Keratinocyte (primary cell): Measurements from ENCODE around the gene CDH1. TPM values are rescaled to one million over a fixed set of nuclear protein-coding genes. Genes with fewer than 3 reads are reported as not detected.

Source experiments
- DNase-seq: peaks from one replicate; pipeline ENCODE4 v3.0.0-alpha.2; 2011; ENCODE audit warnings: low read depth, missing footprints, low spot score
- FAIRE-seq: peaks from 2 replicates; lab custom pipeline; 2011; peaks lifted over from hg19 to GRCh38; lab: Jason Lieb, UNC
- H2AFZ ChIP-seq: 2 replicates; pipeline ENCODE4 v1.6.0; 2012; ENCODE audit warnings: low read length, control low read depth, inconsistent platforms; ENCODE audit not compliant: control insufficient read depth
- H3K27ac ChIP-seq: 2 replicates; pipeline ENCODE4 v1.5.1; 2011; ENCODE audit warnings: low read length; ENCODE audit not compliant: control insufficient read depth, insufficient read depth
- H3K27me3 ChIP-seq: 3 replicates; pipeline ENCODE4 v1.6.0; 2011; ENCODE audit warnings: low read length; ENCODE audit not compliant: control insufficient read depth, insufficient read depth; ENCODE audit errors: extremely low read depth
- H3K36me3 ChIP-seq, 2 experiments: 2 replicates in 1 of 2; 3 replicates in 1 of 2; pipeline ENCODE4 v1.5.1; 2011; ENCODE audit warnings: low read length in 2 of 2, mild to moderate bottlenecking in 1 of 2; ENCODE audit not compliant: control insufficient read depth in 2 of 2, insufficient read depth in 2 of 2; ENCODE audit errors: extremely low read depth in 1 of 2
- H3K4me1 ChIP-seq: 3 replicates; pipeline ENCODE4 v1.5.1; 2011; ENCODE audit warnings: low read length; ENCODE audit not compliant: control insufficient read depth, insufficient read depth; ENCODE audit errors: extremely low read depth
- H3K4me2 ChIP-seq: 3 replicates; pipeline ENCODE4 v1.6.0; 2011; ENCODE audit warnings: low read depth, low read length; ENCODE audit not compliant: control insufficient read depth, insufficient read depth; ENCODE audit errors: extremely low read depth
- H3K4me3 ChIP-seq, 3 experiments: fragments of 200-600 bp in 1 of 3; sonication (generic) in 1 of 3; 2 replicates in 2 of 3; 3 replicates in 1 of 3; pipeline ENCODE4 v1.5.1; 2011 to 2016; ENCODE audit warnings: low read length in 3 of 3, mild to moderate bottlenecking in 3 of 3, control low read depth in 2 of 3, inconsistent platforms in 1 of 3, low read depth in 1 of 3, mixed read lengths in 1 of 3, mixed run types in 1 of 3, moderate library complexity in 1 of 3; ENCODE audit not compliant: control insufficient read depth in 2 of 3, insufficient read depth in 2 of 3; ENCODE audit errors: extremely low read depth in 1 of 3
- H3K79me2 ChIP-seq: 2 replicates; pipeline ENCODE4 v1.6.0; 2012; ENCODE audit warnings: low read length; ENCODE audit not compliant: control insufficient read depth, insufficient read depth
- H3K9ac ChIP-seq: 3 replicates; pipeline ENCODE4 v1.6.0; 2011; ENCODE audit warnings: low read length; ENCODE audit not compliant: control insufficient read depth, insufficient read depth; ENCODE audit errors: extremely low read depth
- H3K9me1 ChIP-seq: 3 replicates; pipeline ENCODE4 v1.6.0; 2011; ENCODE audit warnings: low read length; ENCODE audit not compliant: control insufficient read depth, insufficient read depth; ENCODE audit errors: extremely low read depth
- H3K9me3 ChIP-seq: 2 replicates; pipeline ENCODE4 v1.5.1; 2012; ENCODE audit warnings: low read depth, low read length; ENCODE audit not compliant: control insufficient read depth
- H4K20me1 ChIP-seq: 3 replicates; pipeline ENCODE4 v1.6.0; 2011; ENCODE audit warnings: low read length; ENCODE audit not compliant: control insufficient read depth, insufficient read depth; ENCODE audit errors: extremely low read depth
- EZH2 ChIP-seq: IDR thresholded peaks from one replicate; pipeline ENCODE4 v1.6.1; 2012; ENCODE audit warnings: inconsistent platforms, mild to moderate bottlenecking, low read length, moderate library complexity
- dilution Hi-C: fragments of 300-500 bp; cut with MboI; formaldehyde crosslinking; loops from one replicate; pipeline ENCODE4 v1.7.0; 2020; ENCODE audit warnings: low sequenced_read_pairs; ENCODE audit not compliant: extremely low pct_ligation_motif_present
- polyA plus RNA-seq, 5 experiments: library from polyadenylated mRNA; depleted of rRNA in 3 of 5; stranded (reverse) in 3 of 5; stranded (forward) in 1 of 5; unstranded in 1 of 5; fragments of >200 nt; gene quantifications; 1 replicate in 1 of 5; 2 replicates in 3 of 5; 3 replicates in 1 of 5; pipeline versions ENCODE4 v1.2.1 to v1.2.3, GENCODE V29; 2011 to 2012; ENCODE audit warnings: missing spikeins in 2 of 5, low read depth in 1 of 5, low replicate concordance in 1 of 5
- TF ChIP-seq, protein P1 (sequence below), 3 experiments: IDR thresholded peaks in 1 of 3; conservative IDR thresholded peaks in 1 of 3; optimal IDR thresholded peaks in 1 of 3; 2 replicates in 2 of 3; 3 replicates in 1 of 3; pipeline versions ENCODE3 to v1.5.1; 2011; ENCODE audit warnings: low read length in 3 of 3, mild to moderate bottlenecking in 3 of 3, moderate library complexity in 2 of 3, control low read depth in 1 of 3, inconsistent platforms in 1 of 3; ENCODE audit not compliant: insufficient read depth in 2 of 3; ENCODE audit errors: extremely low read depth in 1 of 3

Gene CDH1
- polyA plus RNA-seq, 1 donor (not counting 4 experiments of a cell fraction or from before 2014, with no cell fraction given) = 247 TPM

DNA sequence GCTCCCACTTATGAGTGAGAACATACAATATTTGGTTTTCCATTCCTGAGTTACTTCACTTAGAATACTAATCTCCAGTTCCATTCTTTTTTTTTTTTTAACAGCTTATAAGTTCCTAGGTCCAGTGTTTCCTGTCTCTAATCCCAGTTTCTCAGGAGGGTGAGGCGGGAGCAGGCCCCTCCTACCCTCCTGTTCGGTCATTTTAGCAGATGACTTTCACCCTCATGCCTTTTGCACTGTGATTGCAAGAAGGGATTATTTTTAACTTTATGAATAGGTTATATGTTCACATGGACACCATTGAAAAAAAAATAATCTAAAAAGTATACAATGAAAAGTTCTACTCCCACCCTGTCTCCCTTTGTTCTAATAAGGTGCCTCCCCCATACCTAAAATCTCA, 47.6 kb downstream of the CDH1 start:
- peaks cover 6% of the 10 kb centered on the region for H4K20me1 ChIP-seq
- FAIRE-seq (no peak), DNase-seq (no peak)
- peaks cover 20 to 41% of the 10 kb centered on the region in 2 experiments for H3K36me3 ChIP-seq
- H3K9me1 ChIP-seq = no peaks in the 10 kb centered on the region
- TF ChIP-seq EZH2 = no peak
- TF ChIP-seq, protein P1, sequence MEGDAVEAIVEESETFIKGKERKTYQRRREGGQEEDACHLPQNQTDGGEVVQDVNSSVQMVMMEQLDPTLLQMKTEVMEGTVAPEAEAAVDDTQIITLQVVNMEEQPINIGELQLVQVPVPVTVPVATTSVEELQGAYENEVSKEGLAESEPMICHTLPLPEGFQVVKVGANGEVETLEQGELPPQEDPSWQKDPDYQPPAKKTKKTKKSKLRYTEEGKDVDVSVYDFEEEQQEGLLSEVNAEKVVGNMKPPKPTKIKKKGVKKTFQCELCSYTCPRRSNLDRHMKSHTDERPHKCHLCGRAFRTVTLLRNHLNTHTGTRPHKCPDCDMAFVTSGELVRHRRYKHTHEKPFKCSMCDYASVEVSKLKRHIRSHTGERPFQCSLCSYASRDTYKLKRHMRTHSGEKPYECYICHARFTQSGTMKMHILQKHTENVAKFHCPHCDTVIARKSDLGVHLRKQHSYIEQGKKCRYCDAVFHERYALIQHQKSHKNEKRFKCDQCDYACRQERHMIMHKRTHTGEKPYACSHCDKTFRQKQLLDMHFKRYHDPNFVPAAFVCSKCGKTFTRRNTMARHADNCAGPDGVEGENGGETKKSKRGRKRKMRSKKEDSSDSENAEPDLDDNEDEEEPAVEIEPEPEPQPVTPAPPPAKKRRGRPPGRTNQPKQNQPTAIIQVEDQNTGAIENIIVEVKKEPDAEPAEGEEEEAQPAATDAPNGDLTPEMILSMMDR (optimal IDR thresholded peaks at IDR 0.05 in 1 of 3, IDR thresholded peaks at IDR 0.05 in 1 of 3, conservative IDR thresholded peaks at IDR 0.05 in 1 of 3; ENCODE audit: extremely low read depth in 1 of 3, insufficient read depth in 2 of 3, low read length in 3 of 3) = no peak
- peaks cover 69% of the 10 kb centered on the region for H3K79me2 ChIP-seq
- H3K27ac ChIP-seq = no peak overlapping the region
- H3K9me3 ChIP-seq = no peaks in the 10 kb centered on the region
- dilution Hi-C loops = no loop called here
- H3K4me3 ChIP-seq = no peak overlapping the region
- no peaks in the 10 kb centered on the region for H3K27me3 ChIP-seq
- no peak overlapping the region for H3K9ac ChIP-seq
- H3K4me2 ChIP-seq = no peak overlapping the region
- H3K4me1 ChIP-seq = peaks cover 23% of the 10 kb centered on the region
- H2AFZ ChIP-seq = no peak overlapping the region

DNA sequence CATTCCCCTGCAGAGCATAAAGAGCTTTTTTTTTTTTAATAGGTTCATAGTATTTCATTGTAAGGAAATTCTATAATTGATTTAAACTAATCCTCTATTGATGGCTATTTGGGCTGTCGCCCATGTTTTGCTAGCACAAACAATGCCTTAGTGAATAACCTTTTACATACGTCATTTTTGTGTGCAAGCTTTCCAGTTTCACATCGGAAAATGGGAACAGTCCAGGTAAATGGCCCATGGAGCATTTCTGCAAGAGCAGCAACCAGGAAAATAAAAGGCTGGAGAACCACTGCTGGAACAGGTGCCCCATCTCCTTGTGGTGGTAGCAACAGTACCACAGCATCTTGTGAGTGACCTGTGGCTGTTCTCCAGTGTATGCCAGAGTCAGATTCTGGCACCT, 48.6 kb downstream of the CDH1 start:
- peaks cover 14 to 36% of the 10 kb centered on the region in 2 experiments for H3K36me3 ChIP-seq
- H3K4me1 ChIP-seq = peaks cover 33% of the 10 kb centered on the region
- no peak for DNase-seq
- FAIRE-seq = no peak
- no peak overlapping the region for H3K4me2 ChIP-seq
- H3K4me3 ChIP-seq = no peak overlapping the region
- H3K79me2 ChIP-seq = peaks cover 69% of the 10 kb centered on the region
- peaks cover 11% of the 10 kb centered on the region for H4K20me1 ChIP-seq
- dilution Hi-C loops = no loop called here
- no peak overlapping the region for H3K9ac ChIP-seq
- no peaks in the 10 kb centered on the region for H3K27me3 ChIP-seq
- H3K9me1 ChIP-seq = no peaks in the 10 kb centered on the region
- peak overlapping the region; percentile 36 for H3K27ac ChIP-seq
- H3K9me3 ChIP-seq = no peaks in the 10 kb centered on the region
- no peak overlapping the region for H2AFZ ChIP-seq
- TF ChIP-seq, protein P1 (optimal IDR thresholded peaks at IDR 0.05 in 1 of 3, IDR thresholded peaks at IDR 0.05 in 1 of 3, conservative IDR thresholded peaks at IDR 0.05 in 1 of 3; ENCODE audit: extremely low read depth in 1 of 3, insufficient read depth in 2 of 3, low read length in 3 of 3) = no peak
- TF ChIP-seq EZH2 = no peak
